HG03108 (cell line): Measurements from ENCODE around the gene KIR2DL3.

Experiments used
- ATAC-seq: cut with Tn5 transposase; IDR thresholded peaks from one replicate; pipeline ENCODE4 v1.9.1; 2021; ENCODE audit warnings: moderate library complexity; ENCODE audit not compliant: unreplicated experiment

Gene KIR2DL3

DNA sequence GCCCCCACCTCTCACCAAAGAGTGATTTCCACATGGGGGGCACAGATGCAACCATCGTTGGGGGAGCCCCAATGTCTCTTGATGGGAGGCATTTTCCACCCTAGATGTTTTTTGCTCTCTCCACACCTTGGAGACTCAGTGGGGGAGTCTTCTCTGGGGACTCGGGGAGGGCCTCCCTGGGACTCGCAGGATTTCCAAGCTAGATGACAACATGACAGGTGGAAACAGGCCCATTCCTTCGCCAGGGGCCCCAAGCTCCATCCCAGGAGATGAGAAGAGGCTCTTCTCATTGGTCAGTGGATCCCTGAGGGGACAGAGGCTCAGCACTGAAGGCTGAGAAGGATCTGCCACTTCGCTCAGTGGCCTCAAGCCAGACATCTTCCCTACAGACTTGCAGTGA is 52.4 kb downstream of the KIR2DL3 start:
- ATAC-seq: no peak

DNA sequence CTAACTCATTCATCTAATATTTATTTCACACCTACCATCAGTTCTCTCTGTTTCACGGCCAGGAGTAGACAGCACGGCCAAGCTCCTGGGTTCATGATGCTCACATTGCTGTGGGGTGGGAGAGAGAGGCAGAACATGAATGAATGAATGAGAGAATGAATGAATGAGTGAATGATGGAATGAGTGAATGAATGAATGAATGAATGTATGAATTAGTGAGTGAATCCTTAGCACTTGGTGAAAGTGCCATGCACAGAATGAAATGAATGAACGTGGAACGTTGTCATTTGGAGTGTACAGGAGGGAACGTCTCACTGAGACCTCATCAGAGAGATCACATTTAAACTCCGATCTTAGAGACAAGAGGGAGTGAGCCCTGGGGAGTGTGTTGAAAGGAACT is 53.2 kb downstream of the KIR2DL3 start:
- no peak for ATAC-seq

DNA sequence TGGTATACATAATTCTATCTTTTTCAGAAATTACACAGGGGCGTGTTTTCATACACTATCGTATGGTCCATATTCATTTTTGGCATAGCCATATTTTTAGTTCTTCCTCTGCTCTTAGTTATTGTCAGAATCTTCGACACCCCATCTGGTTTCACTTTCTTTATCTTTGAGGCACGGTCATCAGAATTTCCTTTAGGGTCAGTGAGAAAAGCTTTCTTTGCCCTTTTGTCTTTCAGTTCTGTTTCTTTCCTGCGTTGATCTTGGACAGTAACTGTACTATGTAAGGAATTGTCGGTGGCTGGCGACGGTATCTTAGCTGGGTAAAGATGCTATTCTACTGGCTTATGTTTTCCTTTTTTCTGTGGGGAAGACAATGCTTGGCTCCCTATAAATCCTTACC is 54.5 kb downstream of the KIR2DL3 start:
- no peak for ATAC-seq

DNA sequence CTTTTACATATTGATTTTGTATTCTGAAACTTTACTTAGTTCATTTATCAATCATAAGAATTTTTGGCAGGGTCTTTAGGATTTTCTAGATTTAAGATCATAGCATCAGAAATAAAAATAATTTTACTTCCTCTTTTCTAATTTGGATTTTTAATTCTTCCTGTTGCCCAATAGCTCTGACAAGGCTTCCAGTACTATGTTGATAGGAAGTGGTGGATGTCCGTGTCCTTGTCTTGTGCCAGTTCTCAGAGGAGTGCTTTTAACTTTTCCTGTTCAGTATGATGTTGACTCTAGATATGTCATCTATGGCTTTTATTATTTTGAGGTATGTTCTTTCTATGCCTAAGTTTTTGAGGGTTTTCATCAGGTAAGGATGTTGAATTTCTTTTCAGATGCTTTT is 57.4 kb downstream of the KIR2DL3 start:
- ATAC-seq: no peak
